Activated B cell treated with CpG ODN at 0.5 μM for 24 hours (primary cell): Measurements from ENCODE around the gene CRYZL1. TPM values are rescaled to one million over a fixed set of nuclear protein-coding genes. Genes with fewer than 3 reads are reported as not detected.

Source experiments
- ATAC-seq: fragments of 200-7000 bp; cut with Tn5 transposase; one replicate; pipeline ENCODE4 v1.10.0; 2021; ENCODE audit warnings: low read depth, mild to moderate bottlenecking, moderate library complexity
- CTCF ChIA-PET: fragments of 350-600 bp; sonication (Branson Sonifier 250); formaldehyde crosslinking; loops from one replicate; lab custom pipeline; 2021; ENCODE audit warnings: antibody characterized with exemption; lab: Charles Lee
- POLR2A ChIA-PET: fragments of 350-600 bp; sonication (Branson Sonifier 250); formaldehyde crosslinking; loops from one replicate; lab custom pipeline; 2021; ENCODE audit warnings: antibody characterized with exemption; lab: Charles Lee
- DNase-seq: peaks from one replicate; pipeline ENCODE4 v3.0.0; 2022
- H3K27ac Mint-ChIP-seq: one replicate; pipeline ENCODE4 v1.8.0; 2020; ENCODE audit warnings: mixed read lengths
- H3K27me3 Mint-ChIP-seq: one replicate; pipeline ENCODE4 v1.8.0; 2021; ENCODE audit warnings: mixed read lengths
- H3K36me3 Mint-ChIP-seq: one replicate; pipeline ENCODE4 v1.8.0; 2021; ENCODE audit warnings: low read depth, mixed read lengths
- H3K4me1 Mint-ChIP-seq: one replicate; pipeline ENCODE4 v1.8.0; 2021; ENCODE audit warnings: mixed read lengths
- H3K4me3 Mint-ChIP-seq: one replicate; pipeline ENCODE4 v1.8.0; 2020; ENCODE audit warnings: mild to moderate bottlenecking, mixed read lengths
- H3K9me3 Mint-ChIP-seq: one replicate; pipeline ENCODE4 v1.8.0; 2020; ENCODE audit warnings: mixed read lengths
- intact Hi-C: fragments of 100-400 bp; cut with micrococcal nuclease; formaldehyde crosslinking; loops from one replicate; pipeline ENCODE4 v1.15.1; 2024
- total RNA-seq: library from RNA; stranded (reverse); gene quantifications from 2 replicates; pipeline ENCODE4 v1.2.3, GENCODE V29; 2022
- TF ChIP-seq, protein P1 (sequence below): fragments of 200-600 bp; IDR thresholded peaks from one replicate; pipeline ENCODE4 v1.8.0; 2022; ENCODE audit warnings: antibody characterized with exemption, mild to moderate bottlenecking

CRYZL1 gene
- total RNA-seq, 1 donor from 2014 or later, result 46.3 TPM

DNA sequence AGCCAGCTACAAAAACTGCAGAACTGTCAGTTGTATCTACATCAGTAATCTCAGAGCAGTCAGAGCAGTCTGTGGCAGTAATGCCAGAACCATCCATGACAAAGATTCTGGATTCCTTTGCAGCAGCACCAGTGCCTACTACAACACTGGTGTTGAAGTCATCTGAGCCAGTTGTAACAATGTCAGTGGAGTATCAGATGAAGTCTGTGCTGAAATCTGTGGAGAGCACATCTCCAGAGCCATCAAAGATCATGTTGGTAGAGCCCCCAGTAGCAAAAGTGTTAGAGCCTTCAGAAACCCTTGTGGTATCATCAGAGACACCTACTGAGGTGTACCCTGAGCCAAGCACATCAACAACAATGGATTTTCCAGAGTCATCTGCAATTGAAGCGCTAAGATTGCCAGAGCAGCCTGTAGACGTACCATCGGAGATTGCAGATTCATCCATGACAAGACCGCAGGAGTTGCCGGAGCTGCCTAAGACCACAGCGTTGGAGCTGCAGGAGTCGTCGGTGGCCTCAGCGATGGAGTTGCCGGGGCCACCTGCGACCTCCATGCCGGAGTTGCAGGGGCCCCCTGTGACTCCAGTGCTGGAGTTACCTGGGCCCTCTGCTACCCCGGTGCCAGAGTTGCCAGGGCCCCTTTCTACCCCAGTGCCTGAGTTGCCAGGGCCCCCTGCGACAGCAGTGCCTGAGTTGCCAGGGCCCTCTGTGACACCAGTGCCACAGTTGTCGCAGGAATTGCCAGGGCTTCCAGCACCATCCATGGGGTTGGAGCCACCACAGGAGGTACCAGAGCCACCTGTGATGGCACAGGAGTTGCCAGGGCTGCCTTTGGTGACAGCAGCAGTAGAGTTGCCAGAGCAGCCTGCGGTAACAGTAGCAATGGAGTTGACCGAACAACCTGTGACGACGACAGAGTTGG is 91.4 kb downstream of the CRYZL1 start:
- CTCF ChIA-PET, result no interaction called here
- peaks cover 75% of the 10 kb centered on the region for H3K36me3 Mint-ChIP-seq
- no peak for ATAC-seq

DNA sequence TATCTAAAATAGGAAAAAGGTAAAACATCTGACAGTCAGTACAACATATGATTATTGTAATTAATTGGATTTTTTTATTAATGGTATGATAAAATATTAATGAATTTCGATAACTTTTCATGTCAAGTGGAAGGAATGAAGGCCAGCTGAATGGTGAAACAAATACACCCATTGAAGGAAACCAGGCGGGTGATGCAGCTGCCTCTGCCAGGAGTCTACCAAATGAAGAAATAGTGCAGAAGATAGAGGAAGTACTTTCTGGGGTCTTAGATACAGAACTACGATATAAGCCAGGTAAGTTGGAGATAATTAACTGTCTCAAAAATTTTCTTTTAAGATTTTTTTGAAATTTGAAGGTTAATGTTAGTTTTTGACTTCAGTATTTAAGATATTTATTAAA is 95.5 kb downstream of the CRYZL1 start:
- no peak for DNase-seq
- POLR2A ChIA-PET, result interaction anchor here (5.3 kb wide), 1 partner anchor 66 kb away, joined by 62 read pairs; the partner anchor contains the start of gene TMEM50B

More for the DNA sequence above, 91.4 kb downstream of the CRYZL1 start:
- Mint-ChIP-seq H3K4me3 (no peak overlapping the region), H3K27me3 (no peaks in the 10 kb centered on the region), H3K9me3 (peaks cover 3% of the 10 kb centered on the region), H3K4me1 (peaks cover 25% of the 10 kb centered on the region), H3K27ac (no peak overlapping the region)
- DNase-seq, result no peak
- intact Hi-C loops, result loop anchor here (2.0 kb wide), 1 partner anchor 13 kb away; no protein-coding TSS in a partner anchor
- TF ChIP-seq, protein P1, sequence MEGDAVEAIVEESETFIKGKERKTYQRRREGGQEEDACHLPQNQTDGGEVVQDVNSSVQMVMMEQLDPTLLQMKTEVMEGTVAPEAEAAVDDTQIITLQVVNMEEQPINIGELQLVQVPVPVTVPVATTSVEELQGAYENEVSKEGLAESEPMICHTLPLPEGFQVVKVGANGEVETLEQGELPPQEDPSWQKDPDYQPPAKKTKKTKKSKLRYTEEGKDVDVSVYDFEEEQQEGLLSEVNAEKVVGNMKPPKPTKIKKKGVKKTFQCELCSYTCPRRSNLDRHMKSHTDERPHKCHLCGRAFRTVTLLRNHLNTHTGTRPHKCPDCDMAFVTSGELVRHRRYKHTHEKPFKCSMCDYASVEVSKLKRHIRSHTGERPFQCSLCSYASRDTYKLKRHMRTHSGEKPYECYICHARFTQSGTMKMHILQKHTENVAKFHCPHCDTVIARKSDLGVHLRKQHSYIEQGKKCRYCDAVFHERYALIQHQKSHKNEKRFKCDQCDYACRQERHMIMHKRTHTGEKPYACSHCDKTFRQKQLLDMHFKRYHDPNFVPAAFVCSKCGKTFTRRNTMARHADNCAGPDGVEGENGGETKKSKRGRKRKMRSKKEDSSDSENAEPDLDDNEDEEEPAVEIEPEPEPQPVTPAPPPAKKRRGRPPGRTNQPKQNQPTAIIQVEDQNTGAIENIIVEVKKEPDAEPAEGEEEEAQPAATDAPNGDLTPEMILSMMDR, result no peak
- POLR2A ChIA-PET, result interaction anchor here (0.7 to 1.7 kb wide), 2 partner anchors 38 to 122 kb away, joined by 3 to 5 read pairs; partner anchors contain the start of gene DONSON

DNA sequence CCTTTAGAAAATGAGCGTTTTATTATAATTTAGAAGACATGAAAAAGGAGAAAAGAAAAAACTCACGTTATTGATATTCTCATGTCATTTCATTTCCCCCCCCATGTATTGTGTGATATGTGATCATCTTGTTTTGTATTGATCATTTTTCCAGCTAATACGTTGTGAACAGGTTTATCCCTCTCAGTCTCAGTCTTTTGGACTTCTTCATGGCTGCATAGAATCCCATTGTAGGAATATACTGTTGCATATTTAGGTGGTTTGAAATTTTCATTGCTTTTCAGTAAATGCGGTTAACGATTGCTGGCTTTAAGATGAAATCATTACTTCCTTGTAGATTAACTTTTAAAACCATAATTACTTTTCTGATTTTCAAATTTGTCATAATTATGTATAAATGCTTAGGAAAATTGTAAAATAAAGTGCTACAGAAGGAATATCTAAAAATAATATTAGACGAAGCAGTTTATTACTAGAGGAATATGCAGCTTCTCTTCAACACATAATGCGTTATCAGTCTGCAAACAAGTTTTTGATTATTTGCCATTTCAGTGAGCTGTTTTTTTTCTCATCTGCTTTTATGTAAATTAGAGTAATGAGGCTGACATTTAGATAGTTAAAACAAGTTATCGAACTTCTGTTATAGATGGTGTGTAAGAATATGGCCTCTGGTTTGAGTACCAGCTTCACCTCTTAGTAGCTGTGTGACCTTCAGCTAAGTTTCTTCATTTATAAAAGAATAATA is 96.9 kb downstream of the CRYZL1 start:
- Mint-ChIP-seq H3K27ac (peak overlapping the region; percentile 100), H3K9me3 (no peaks in the 10 kb centered on the region), H3K36me3 (peaks cover 56% of the 10 kb centered on the region), H3K4me1 (peaks cover 59% of the 10 kb centered on the region), H3K27me3 (no peaks in the 10 kb centered on the region), H3K4me3 (peak overlapping the region; percentile 98)
- ChIA-PET CTCF (interaction anchor here (1.5 kb wide), 1 partner anchor 61 kb away, joined by 3 read pairs; no protein-coding TSS in a partner anchor), POLR2A (interaction anchor here (0.5 to 5.3 kb wide), 6 partner anchors 11 to 100 kb away, joined by 3 to 62 read pairs (median 8); partner anchors contain the start of genes DNAJC28 and TMEM50B)
- ATAC-seq (no peak), DNase-seq (no peak)
- TF ChIP-seq, protein P1, result no peak
- intact Hi-C loops, result loop anchor here (5.0 kb wide), 3 partner anchors 182 to 817 kb away; partner anchors contain the start of gene SYNJ1

More for the DNA sequence above, 95.5 kb downstream of the CRYZL1 start:
- Mint-ChIP-seq H3K36me3 (peaks cover 62% of the 10 kb centered on the region), H3K27me3 (no peaks in the 10 kb centered on the region), H3K27ac (no peak overlapping the region), H3K4me1 (peaks cover 47% of the 10 kb centered on the region), H3K9me3 (no peaks in the 10 kb centered on the region), H3K4me3 (peak overlapping the region; percentile 35)
- intact Hi-C loops, result no loop called here
- TF ChIP-seq, protein P1, result no peak
- ATAC-seq, result no peak
- CTCF ChIA-PET, result no interaction called here

DNA sequence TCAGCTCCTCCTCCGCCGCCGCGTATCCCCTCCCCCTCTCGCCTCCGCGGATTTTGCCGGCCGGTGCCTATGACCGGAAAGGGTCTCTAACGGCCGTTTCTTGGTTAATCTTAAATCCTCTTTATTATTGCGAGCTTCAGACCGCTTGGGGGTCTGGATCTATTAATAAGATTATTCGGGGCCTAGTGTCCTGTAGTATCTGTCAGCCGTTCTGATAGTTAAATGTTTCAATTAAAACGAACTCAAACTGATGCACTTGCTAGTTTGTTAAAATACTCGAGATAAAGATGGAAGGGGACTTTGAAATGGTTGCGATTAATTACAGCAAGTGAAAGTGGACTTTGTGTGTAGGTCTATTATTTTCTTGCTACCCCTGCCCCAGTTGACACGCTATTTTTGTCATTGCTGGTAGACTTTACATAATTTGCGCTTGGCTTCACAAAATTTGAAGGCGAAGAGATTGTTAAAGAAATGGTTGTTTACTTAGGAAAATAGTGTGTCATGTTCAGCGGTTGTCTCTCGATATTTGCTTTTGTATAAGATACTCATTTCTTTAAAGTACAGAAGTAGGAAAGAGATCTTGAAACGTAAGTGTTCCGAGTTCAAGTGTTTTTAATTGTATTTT is 97.9 kb downstream of the CRYZL1 start:
- DNase-seq (no peak), ATAC-seq (no peak)
- POLR2A ChIA-PET, result interaction anchor here (0.5 to 5.3 kb wide), 24 partner anchors 8 to 1771 kb away, joined by 3 to 62 read pairs (median 6); partner anchors contain the start of genes CRYZL1, DNAJC28, DONSON and IL10RB

More for the DNA sequence above, 97.9 kb downstream of the CRYZL1 start:
- Mint-ChIP-seq H3K27me3 (no peaks in the 10 kb centered on the region), H3K4me1 (peaks cover 51% of the 10 kb centered on the region), H3K27ac (peak overlapping the region; percentile 100), H3K9me3 (no peaks in the 10 kb centered on the region), H3K4me3 (peak overlapping the region; percentile 98), H3K36me3 (peaks cover 50% of the 10 kb centered on the region)
- intact Hi-C loops, result loop anchor here (2.0 to 5.0 kb wide), 5 partner anchors 181 to 1151 kb away; partner anchors contain the start of genes IFNAR1, SYNJ1 and URB1
- TF ChIP-seq, protein P1, result no peak
- CTCF ChIA-PET, result interaction anchor here (1.3 to 1.5 kb wide), 2 partner anchors 62 to 804 kb away, joined by 3 read pairs; no protein-coding TSS in a partner anchor
